IMR-90 (cell line): ENCODE measurements around the gene MAP7. TPM values are rescaled to one million over a fixed set of nuclear protein-coding genes. Genes with fewer than 3 reads are reported as not detected.

Experiments used
- ATAC-seq: fragments of 200-7000 bp; cut with Tn5 transposase; 2 replicates; pipeline ENCODE4 v1.9.1; 2020; ENCODE audit warnings: low read depth, mild to moderate bottlenecking, moderate library complexity
- BruUV-seq: library from RNA; stranded (reverse); fragments of 400-500 nt; replicated peaks from 2 replicates; lab custom pipeline; 2021; lab: Mats Ljungman, UMichigan
- CTCF ChIA-PET: fragments of 300-600 bp; formaldehyde crosslinking; extraction: SDS; loops from one replicate; lab custom pipeline; 2021; ENCODE audit warnings: antibody characterized with exemption; lab: Yijun Ruan, JAX
- POLR2A ChIA-PET: fragments of 300-600 bp; sonication (Branson Sonifier 250); formaldehyde crosslinking; loops from one replicate; lab custom pipeline; 2022; ENCODE audit warnings: antibody characterized with exemption; ENCODE audit not compliant: unreplicated experiment; lab: Charles Lee
- DNase-seq: peaks from one replicate; pipeline ENCODE4 v3.0.0; 2013
- H2AFZ ChIP-seq: replicated peaks from 2 replicates; pipeline ENCODE3; 2013; ENCODE audit warnings: low read length, mild to moderate bottlenecking; ENCODE audit not compliant: poor library complexity
- H2AK5ac ChIP-seq: 2 replicates; pipeline ENCODE4 v1.6.1; 2013; ENCODE audit warnings: low read depth, low read length, inconsistent platforms
- H2AK9ac ChIP-seq: replicated peaks from 2 replicates; pipeline ENCODE3; 2013; ENCODE audit warnings: mild to moderate bottlenecking, low read depth, low read length, moderate library complexity; ENCODE audit not compliant: poor library complexity
- H2BK120ac ChIP-seq: 2 replicates; pipeline ENCODE4 v1.6.1; 2013; ENCODE audit warnings: low read depth, low read length, inconsistent platforms
- H2BK15ac ChIP-seq: 3 replicates; pipeline ENCODE4 v1.6.1; 2013; ENCODE audit warnings: low read depth, low read length, inconsistent platforms
- H2BK20ac ChIP-seq: 2 replicates; pipeline ENCODE4 v1.6.1; 2013; ENCODE audit warnings: low read depth, mild to moderate bottlenecking, inconsistent platforms, low read length, moderate library complexity
- H2BK5ac ChIP-seq: 2 replicates; pipeline ENCODE4 v1.6.1; 2013; ENCODE audit warnings: mild to moderate bottlenecking, low read depth, low read length, inconsistent platforms; ENCODE audit not compliant: poor library complexity, severe bottlenecking
- H3K14ac ChIP-seq: replicated peaks from 2 replicates; pipeline ENCODE4 v1.6.1; 2013; ENCODE audit warnings: low read depth, low read length, inconsistent platforms
- H3K18ac ChIP-seq: 2 replicates; pipeline ENCODE4 v1.6.1; 2013; ENCODE audit warnings: low read depth, low read length, control low read depth
- H3K23ac ChIP-seq: 2 replicates; pipeline ENCODE4 v1.6.1; 2013; ENCODE audit warnings: low read depth, low read length, inconsistent platforms
- H3K27ac ChIP-seq: 2 replicates; pipeline ENCODE4 v1.5.1; 2013; ENCODE audit warnings: mild to moderate bottlenecking, control low read depth, low read length; ENCODE audit not compliant: insufficient read depth
- H3K27me3 ChIP-seq: 2 replicates; pipeline ENCODE4 v1.6.1; 2013; ENCODE audit warnings: low read length; ENCODE audit not compliant: control insufficient read depth, insufficient read depth
- H3K36me3 ChIP-seq: 2 replicates; pipeline ENCODE4 v1.6.1; 2013; ENCODE audit warnings: low read length, mixed read lengths; ENCODE audit not compliant: control insufficient read depth, insufficient read depth
- H3K4ac ChIP-seq: 2 replicates; pipeline ENCODE4 v1.6.1; 2013; ENCODE audit warnings: low read depth, low read length, inconsistent platforms
- H3K4me1 ChIP-seq: 2 replicates; pipeline ENCODE4 v1.6.1; 2013; ENCODE audit warnings: low read length, mixed read lengths; ENCODE audit not compliant: control insufficient read depth, insufficient read depth
- H3K4me2 ChIP-seq: 2 replicates; pipeline ENCODE4 v1.6.1; 2013; ENCODE audit warnings: low read depth, mild to moderate bottlenecking, control low read depth, low read length, moderate library complexity
- H3K4me3 ChIP-seq: 2 replicates; pipeline ENCODE4 v1.5.1; 2013; ENCODE audit warnings: low read depth, mild to moderate bottlenecking, control low read depth, low read length, moderate library complexity; ENCODE audit not compliant: insufficient read depth
- H3K56ac ChIP-seq: 2 replicates; pipeline ENCODE4 v1.6.1; 2013; ENCODE audit warnings: low read length, inconsistent platforms; ENCODE audit not compliant: insufficient read depth; ENCODE audit errors: extremely low read depth
- H3K79me1 ChIP-seq, 2 experiments: 2 replicates each; pipeline ENCODE4 v1.6.1; 2013; ENCODE audit warnings: low read length in 2 of 2, inconsistent platforms in 1 of 2, low read depth in 1 of 2
- H3K9ac ChIP-seq: 2 replicates; pipeline ENCODE4 v1.6.1; 2013; ENCODE audit warnings: low read depth, low read length, control low read depth
- H3K9me1 ChIP-seq: 2 replicates; pipeline ENCODE4 v1.6.1; 2013; ENCODE audit warnings: low read length, inconsistent platforms; ENCODE audit not compliant: insufficient read depth
- H3K9me3 ChIP-seq: 2 replicates; pipeline ENCODE4 v1.6.1; 2013; ENCODE audit warnings: low read length; ENCODE audit not compliant: control insufficient read depth, insufficient read depth
- H4K20me1 ChIP-seq: 2 replicates; pipeline ENCODE4 v1.6.1; 2013; ENCODE audit warnings: low read length, inconsistent platforms; ENCODE audit not compliant: insufficient read depth
- H4K5ac ChIP-seq: 2 replicates; pipeline ENCODE4 v1.6.1; 2013; ENCODE audit warnings: mild to moderate bottlenecking, low read depth, low read length, control low read depth
- H4K8ac ChIP-seq, 2 experiments: 2 replicates each; pipeline ENCODE4 v1.6.1; 2013; ENCODE audit warnings: low read depth in 2 of 2, low read length in 2 of 2, control low read depth in 1 of 2, inconsistent platforms in 1 of 2
- H4K91ac ChIP-seq: 2 replicates; pipeline ENCODE4 v1.6.1; 2013; ENCODE audit warnings: low read depth, low read length, inconsistent platforms; ENCODE audit not compliant: insufficient read depth
- FOS ChIP-seq: fragments of 150-350 bp; IDR thresholded peaks from 2 replicates; pipeline ENCODE4 v1.6.1; 2016; ENCODE audit warnings: low read depth, low read length
- MAFK ChIP-seq: IDR thresholded peaks from 2 replicates; pipeline ENCODE4 v1.6.1; 2012; ENCODE audit warnings: low read depth, low read length, improper control_type of control experiment
- MAZ ChIP-seq: IDR thresholded peaks from 2 replicates; pipeline ENCODE4 v1.6.1; 2012; ENCODE audit warnings: low read depth, mild to moderate bottlenecking, low read length, improper control_type of control experiment, moderate library complexity, borderline replicate concordance
- MXI1 ChIP-seq: IDR thresholded peaks from 2 replicates; pipeline ENCODE4 v1.6.1; 2012; ENCODE audit warnings: low read depth, mild to moderate bottlenecking, low read length, moderate library complexity, borderline replicate concordance
- RFX5 ChIP-seq: IDR thresholded peaks from 2 replicates; pipeline ENCODE4 v1.8.0; 2012; ENCODE audit warnings: low read depth, mild to moderate bottlenecking, low read length, moderate library complexity
- WGBS, 2 experiments: methylation state at CpG; one replicate each; pipeline versions ENCODE4 v1.1.5 to v1.1.7; 2013; ENCODE audit warnings: missing lambda C conversion rate in 2 of 2; ENCODE audit not compliant: insufficient read length in 1 of 2; ENCODE audit errors: extremely low coverage in 2 of 2; 5-methylcytosine and 5-hydroxymethylcytosine counted together
- dilution Hi-C: fragments of 300-500 bp; cut with HindIII; formaldehyde crosslinking; loops from one replicate; pipeline ENCODE4 v1.14.3; 2018; ENCODE audit warnings: low sequenced_read_pairs; ENCODE audit not compliant: unreplicated experiment
- in situ Hi-C: fragments of 300-500 bp; cut with MboI; formaldehyde crosslinking; loops from 3 replicates; pipeline ENCODE4 v1.14.3; 2019; ENCODE audit warnings: low sequenced_read_pairs, inconsistent platforms, mixed read lengths
- intact Hi-C: fragments of 100-400 bp; cut with micrococcal nuclease; formaldehyde crosslinking; loops from 2 replicates; pipeline ENCODE4 v1.10.0; 2022
- polyA plus RNA-seq, 3 experiments: library from polyadenylated mRNA; depleted of rRNA; stranded (reverse); fragments of >200 nt; gene quantifications; 2 replicates each; pipeline ENCODE4 v1.2.3, GENCODE V29; 2012; ENCODE audit warnings: low replicate concordance in 1 of 3
- total RNA-seq: library from RNA; depleted of rRNA; stranded (reverse); fragments of >200 nt; gene quantifications from 2 replicates; pipeline ENCODE4 v1.2.3, GENCODE V29; 2012
- TF ChIP-seq, protein P1 (sequence below): fragments of 150-350 bp; IDR thresholded peaks from 2 replicates; pipeline ENCODE4 v1.6.1; 2017; ENCODE audit warnings: mild to moderate bottlenecking, antibody characterized with exemption, low read length, low read depth
- TF ChIP-seq, protein P2 (sequence below): conservative IDR thresholded peaks from 2 replicates; pipeline ENCODE4 v1.5.1; 2012; ENCODE audit warnings: mild to moderate bottlenecking, low read depth, low read length, improper control_type of control experiment
- TF ChIP-seq, protein P3 (sequence below): fragments of 150-350 bp; IDR thresholded peaks from 2 replicates; pipeline ENCODE4 v1.6.1; 2016; ENCODE audit warnings: low read depth, mild to moderate bottlenecking, low read length, moderate library complexity, borderline replicate concordance

MAP7 gene
- total and polyA plus RNA-seq, 2 of the 4 experiments (the other 2 are of a cell fraction): 0.19 to 0.36 TPM

DNA sequence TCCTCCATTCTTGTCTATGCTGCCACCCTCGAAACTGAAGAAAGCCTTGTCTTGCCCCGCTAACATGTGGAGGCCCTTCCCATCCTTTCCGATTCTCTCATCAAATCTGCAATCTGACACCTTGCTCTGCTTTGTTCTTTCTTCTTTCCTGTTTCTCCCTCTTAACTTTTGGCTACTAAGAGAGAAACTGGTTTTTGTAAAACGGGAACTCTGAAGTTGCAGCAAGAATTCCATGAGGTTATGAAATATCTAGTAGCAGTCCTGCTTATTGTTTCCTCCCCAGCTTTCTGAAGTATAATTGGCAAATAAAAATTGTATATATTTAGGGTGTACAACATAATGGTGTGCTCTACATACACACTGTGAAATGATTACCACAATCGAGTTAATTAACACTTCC lies 80.2 kb downstream of the MAP7 start:
- H3K4me1 ChIP-seq: peaks cover 3% of the 10 kb centered on the region; the same call in 1 of the 2 replicates
- dilution Hi-C loops (no loop called here), intact Hi-C loops (no loop called here), in situ Hi-C loops (no loop called here)
- no peak overlapping the region for H2BK15ac ChIP-seq
- H3K9me1 ChIP-seq: no peaks in the 10 kb centered on the region
- H3K79me1 ChIP-seq: no peaks in the 10 kb centered on the region
- H3K4ac ChIP-seq: no peak overlapping the region
- ChIA-PET POLR2A (no interaction called here), CTCF (no interaction called here)
- no CpG with 5 or more reads among the region's 5 CpGs for WGBS, 2 experiments
- no peaks in the 10 kb centered on the region for H3K36me3 ChIP-seq
- no peak overlapping the region for H4K8ac ChIP-seq
- no peak overlapping the region for H3K56ac ChIP-seq
- H3K9ac ChIP-seq: no peak overlapping the region
- H2BK120ac ChIP-seq: no peak overlapping the region
- no peak overlapping the region for H2BK20ac ChIP-seq
- no TSS peak for BruUV-seq
- no peak overlapping the region for H3K4me2 ChIP-seq
- no peaks in the 10 kb centered on the region for H3K9me3 ChIP-seq
- H4K20me1 ChIP-seq: no peaks in the 10 kb centered on the region
- no peak overlapping the region for H2AFZ ChIP-seq
- H3K18ac ChIP-seq: no peak overlapping the region
- no peak overlapping the region for H3K27ac ChIP-seq
- H3K4me3 ChIP-seq: no peak overlapping the region
- no peak overlapping the region for H4K91ac ChIP-seq
- H4K5ac ChIP-seq: no peak overlapping the region
- no peak overlapping the region for H3K23ac ChIP-seq
- no peak overlapping the region for H2AK9ac ChIP-seq
- no peak overlapping the region for H2AK5ac ChIP-seq
- TF ChIP-seq MAFK (no peak), FOS (no peak), MXI1 (no peak), RFX5 (no peak), MAZ (no peak)
- TF ChIP-seq, protein P1, sequence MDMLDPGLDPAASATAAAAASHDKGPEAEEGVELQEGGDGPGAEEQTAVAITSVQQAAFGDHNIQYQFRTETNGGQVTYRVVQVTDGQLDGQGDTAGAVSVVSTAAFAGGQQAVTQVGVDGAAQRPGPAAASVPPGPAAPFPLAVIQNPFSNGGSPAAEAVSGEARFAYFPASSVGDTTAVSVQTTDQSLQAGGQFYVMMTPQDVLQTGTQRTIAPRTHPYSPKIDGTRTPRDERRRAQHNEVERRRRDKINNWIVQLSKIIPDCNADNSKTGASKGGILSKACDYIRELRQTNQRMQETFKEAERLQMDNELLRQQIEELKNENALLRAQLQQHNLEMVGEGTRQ: no peak
- TF ChIP-seq, protein P2, sequence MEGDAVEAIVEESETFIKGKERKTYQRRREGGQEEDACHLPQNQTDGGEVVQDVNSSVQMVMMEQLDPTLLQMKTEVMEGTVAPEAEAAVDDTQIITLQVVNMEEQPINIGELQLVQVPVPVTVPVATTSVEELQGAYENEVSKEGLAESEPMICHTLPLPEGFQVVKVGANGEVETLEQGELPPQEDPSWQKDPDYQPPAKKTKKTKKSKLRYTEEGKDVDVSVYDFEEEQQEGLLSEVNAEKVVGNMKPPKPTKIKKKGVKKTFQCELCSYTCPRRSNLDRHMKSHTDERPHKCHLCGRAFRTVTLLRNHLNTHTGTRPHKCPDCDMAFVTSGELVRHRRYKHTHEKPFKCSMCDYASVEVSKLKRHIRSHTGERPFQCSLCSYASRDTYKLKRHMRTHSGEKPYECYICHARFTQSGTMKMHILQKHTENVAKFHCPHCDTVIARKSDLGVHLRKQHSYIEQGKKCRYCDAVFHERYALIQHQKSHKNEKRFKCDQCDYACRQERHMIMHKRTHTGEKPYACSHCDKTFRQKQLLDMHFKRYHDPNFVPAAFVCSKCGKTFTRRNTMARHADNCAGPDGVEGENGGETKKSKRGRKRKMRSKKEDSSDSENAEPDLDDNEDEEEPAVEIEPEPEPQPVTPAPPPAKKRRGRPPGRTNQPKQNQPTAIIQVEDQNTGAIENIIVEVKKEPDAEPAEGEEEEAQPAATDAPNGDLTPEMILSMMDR: no peak
- TF ChIP-seq, protein P3, sequence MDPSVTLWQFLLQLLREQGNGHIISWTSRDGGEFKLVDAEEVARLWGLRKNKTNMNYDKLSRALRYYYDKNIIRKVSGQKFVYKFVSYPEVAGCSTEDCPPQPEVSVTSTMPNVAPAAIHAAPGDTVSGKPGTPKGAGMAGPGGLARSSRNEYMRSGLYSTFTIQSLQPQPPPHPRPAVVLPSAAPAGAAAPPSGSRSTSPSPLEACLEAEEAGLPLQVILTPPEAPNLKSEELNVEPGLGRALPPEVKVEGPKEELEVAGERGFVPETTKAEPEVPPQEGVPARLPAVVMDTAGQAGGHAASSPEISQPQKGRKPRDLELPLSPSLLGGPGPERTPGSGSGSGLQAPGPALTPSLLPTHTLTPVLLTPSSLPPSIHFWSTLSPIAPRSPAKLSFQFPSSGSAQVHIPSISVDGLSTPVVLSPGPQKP: no peak
- ATAC-seq: no peak
- H2BK5ac ChIP-seq: no peak overlapping the region
- H3K14ac ChIP-seq: no peak overlapping the region
- DNase-seq: no peak
- H3K27me3 ChIP-seq: peaks cover 7% of the 10 kb centered on the region
